Type B pancreatic cell (in vitro differentiated cells): ENCODE measurements around the gene GON4L. TPM values are rescaled to one million over a fixed set of nuclear protein-coding genes. Genes with fewer than 3 reads are reported as not detected.

Experiments
- DNase-seq: peaks from one replicate; pipeline ENCODE4 v3.0.0; 2021; ENCODE audit warnings: mixed read lengths; ENCODE audit not compliant: unreplicated experiment; ENCODE audit errors: extremely low spot score
- H3K27ac Mint-ChIP-seq: 2 replicates; pipeline ENCODE4 v1.8.0; 2021; ENCODE audit warnings: mild to moderate bottlenecking, mixed read lengths
- H3K27me3 Mint-ChIP-seq: 2 replicates; pipeline ENCODE4 v1.8.0; 2021; ENCODE audit warnings: mixed read lengths
- H3K36me3 Mint-ChIP-seq: 2 replicates; pipeline ENCODE4 v1.8.0; 2021; ENCODE audit warnings: mixed read lengths
- H3K4me1 Mint-ChIP-seq: one replicate; pipeline ENCODE4 v1.8.0; 2021; ENCODE audit warnings: mixed read lengths; ENCODE audit not compliant: unreplicated experiment
- H3K4me3 Mint-ChIP-seq: 2 replicates; pipeline ENCODE4 v1.8.0; 2021; ENCODE audit warnings: mild to moderate bottlenecking, mixed read lengths
- H3K9me3 Mint-ChIP-seq: 2 replicates; pipeline ENCODE4 v1.8.0; 2021; ENCODE audit warnings: mixed read lengths
- total RNA-seq: library from RNA; stranded (reverse); gene quantifications from 2 replicates; pipeline ENCODE4 v1.2.1, GENCODE V29; 2021; ENCODE audit warnings: low replicate concordance
- TF ChIP-seq, protein P1 (sequence below): fragments of 200-600 bp; sonication (generic); conservative IDR thresholded peaks from 2 replicates; pipeline ENCODE4 v1.5.0; 2021; ENCODE audit warnings: antibody characterized with exemption, mild to moderate bottlenecking

The GON4L gene
- total RNA-seq, 1 donor from 2014 or later: 59.3 TPM

DNA sequence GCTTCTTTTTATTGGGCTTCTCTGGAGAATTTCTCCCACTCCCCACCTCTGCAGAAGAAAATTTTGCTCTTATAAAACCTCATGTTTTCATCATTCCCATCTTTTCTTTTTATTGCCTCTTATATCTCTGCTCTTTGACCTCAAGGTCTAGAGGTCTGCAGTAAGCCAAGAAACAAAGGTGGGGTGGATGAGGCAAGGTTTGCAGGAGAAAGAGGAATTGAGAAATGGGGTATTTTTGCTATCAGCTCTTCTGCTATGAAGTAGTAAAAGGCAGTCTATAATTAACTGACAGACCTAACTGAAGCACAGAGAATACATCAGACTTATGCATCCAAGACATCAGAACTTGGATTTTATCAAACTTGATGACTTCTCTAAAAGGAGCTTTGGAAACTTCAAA lies 25.2 kb upstream of the GON4L start:
- peaks cover 22% of the 10 kb centered on the region for H3K27me3 Mint-ChIP-seq
- no peak overlapping the region for H3K27ac Mint-ChIP-seq
- H3K36me3 Mint-ChIP-seq: no peaks in the 10 kb centered on the region
- no peaks in the 10 kb centered on the region for H3K9me3 Mint-ChIP-seq
- DNase-seq: no peak
- H3K4me1 Mint-ChIP-seq: no peaks in the 10 kb centered on the region
- TF ChIP-seq, protein P1, sequence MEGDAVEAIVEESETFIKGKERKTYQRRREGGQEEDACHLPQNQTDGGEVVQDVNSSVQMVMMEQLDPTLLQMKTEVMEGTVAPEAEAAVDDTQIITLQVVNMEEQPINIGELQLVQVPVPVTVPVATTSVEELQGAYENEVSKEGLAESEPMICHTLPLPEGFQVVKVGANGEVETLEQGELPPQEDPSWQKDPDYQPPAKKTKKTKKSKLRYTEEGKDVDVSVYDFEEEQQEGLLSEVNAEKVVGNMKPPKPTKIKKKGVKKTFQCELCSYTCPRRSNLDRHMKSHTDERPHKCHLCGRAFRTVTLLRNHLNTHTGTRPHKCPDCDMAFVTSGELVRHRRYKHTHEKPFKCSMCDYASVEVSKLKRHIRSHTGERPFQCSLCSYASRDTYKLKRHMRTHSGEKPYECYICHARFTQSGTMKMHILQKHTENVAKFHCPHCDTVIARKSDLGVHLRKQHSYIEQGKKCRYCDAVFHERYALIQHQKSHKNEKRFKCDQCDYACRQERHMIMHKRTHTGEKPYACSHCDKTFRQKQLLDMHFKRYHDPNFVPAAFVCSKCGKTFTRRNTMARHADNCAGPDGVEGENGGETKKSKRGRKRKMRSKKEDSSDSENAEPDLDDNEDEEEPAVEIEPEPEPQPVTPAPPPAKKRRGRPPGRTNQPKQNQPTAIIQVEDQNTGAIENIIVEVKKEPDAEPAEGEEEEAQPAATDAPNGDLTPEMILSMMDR: no peak
- H3K4me3 Mint-ChIP-seq: no peak overlapping the region

DNA sequence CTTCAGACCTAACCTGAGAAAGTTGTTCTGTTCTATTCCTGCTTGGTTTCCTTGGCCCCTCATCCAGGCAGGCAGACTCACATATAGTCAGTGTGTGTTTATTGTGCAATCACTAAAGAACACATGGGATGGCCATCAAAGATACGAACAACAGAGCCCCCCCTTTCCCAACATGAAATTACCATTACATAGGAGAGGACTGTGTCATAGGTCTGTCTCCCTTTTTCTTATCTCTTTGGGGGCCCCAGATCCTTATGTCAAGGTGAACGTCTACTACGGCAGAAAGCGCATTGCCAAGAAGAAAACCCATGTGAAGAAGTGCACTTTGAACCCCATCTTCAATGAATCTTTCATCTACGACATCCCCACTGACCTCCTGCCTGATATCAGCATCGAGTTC lies 23.9 kb upstream of the GON4L start:
- Mint-ChIP-seq H3K36me3 (no peaks in the 10 kb centered on the region), H3K27me3 (peaks cover 22% of the 10 kb centered on the region), H3K4me3 (no peak overlapping the region), H3K27ac (no peak overlapping the region), H3K9me3 (no peaks in the 10 kb centered on the region), H3K4me1 (no peaks in the 10 kb centered on the region)
- TF ChIP-seq, protein P1: no peak
- DNase-seq: no peak

DNA sequence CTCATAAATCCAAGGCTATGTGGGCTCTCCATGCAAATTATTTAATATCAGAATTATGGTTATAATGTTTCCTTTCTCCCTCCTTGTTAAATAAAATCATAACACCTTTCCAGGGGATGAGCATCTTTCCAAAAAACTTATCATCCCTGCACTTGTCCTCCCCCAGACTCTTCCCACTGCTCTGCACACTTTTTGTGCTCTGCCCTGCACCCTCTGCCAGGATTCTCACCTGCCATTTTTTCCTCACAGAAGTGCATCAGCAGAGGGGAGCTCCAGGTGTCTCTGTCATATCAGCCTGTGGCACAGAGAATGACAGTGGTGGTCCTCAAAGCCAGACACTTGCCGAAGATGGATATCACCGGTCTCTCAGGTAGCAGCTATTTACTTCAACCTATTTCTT lies 23.2 kb upstream of the GON4L start:
- H3K27ac Mint-ChIP-seq: no peak overlapping the region
- H3K4me3 Mint-ChIP-seq: no peak overlapping the region
- TF ChIP-seq, protein P1: no peak
- peaks cover 22% of the 10 kb centered on the region for H3K27me3 Mint-ChIP-seq
- no peak for DNase-seq
- H3K4me1 Mint-ChIP-seq: no peaks in the 10 kb centered on the region
- H3K36me3 Mint-ChIP-seq: no peaks in the 10 kb centered on the region
- H3K9me3 Mint-ChIP-seq: no peaks in the 10 kb centered on the region

DNA sequence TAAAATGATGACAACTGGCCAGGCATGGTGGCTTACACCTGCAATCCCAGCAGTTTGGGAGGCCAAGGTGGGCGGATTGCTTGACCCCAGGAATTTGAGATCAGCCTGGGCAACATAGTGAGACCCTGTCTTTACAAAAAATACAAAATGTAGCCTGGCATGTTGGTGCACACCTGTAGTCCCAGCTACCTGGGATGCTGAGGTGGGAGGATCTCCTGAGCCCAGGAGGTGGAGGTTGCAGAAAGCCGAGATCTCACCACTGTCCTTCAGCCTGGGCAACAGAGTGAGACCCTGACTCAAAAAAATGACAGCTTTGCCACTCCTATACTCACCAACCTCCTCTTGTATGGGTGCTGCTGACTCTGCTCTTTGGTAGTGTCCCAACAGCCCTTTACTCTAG lies 20.9 kb upstream of the GON4L start:
- Mint-ChIP-seq H3K27ac (no peak overlapping the region), H3K4me1 (no peaks in the 10 kb centered on the region), H3K9me3 (no peaks in the 10 kb centered on the region), H3K36me3 (no peaks in the 10 kb centered on the region), H3K4me3 (no peak overlapping the region), H3K27me3 (peaks cover 12% of the 10 kb centered on the region)
- TF ChIP-seq, protein P1: no peak
- no peak for DNase-seq

DNA sequence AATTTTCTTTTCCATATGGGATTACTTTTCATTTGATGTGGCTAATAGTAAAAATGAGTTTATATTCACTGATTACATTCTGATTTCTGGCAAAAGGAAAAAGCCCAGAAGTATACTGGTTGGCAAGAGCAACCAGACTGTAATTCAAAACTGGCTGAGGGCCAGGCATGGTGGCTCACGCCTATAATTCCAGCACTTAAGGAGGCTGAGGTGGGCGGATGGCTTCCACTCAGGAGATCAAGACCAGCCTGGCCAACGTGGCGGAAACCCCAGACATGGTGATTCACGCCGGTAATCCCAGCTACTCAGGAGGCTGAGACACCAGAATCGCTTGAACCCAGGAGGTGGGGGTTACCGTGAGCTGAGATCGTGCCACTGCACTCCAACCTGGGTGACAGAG lies 16.8 kb upstream of the GON4L start:
- Mint-ChIP-seq H3K27me3 (peaks cover 25% of the 10 kb centered on the region), H3K4me1 (no peaks in the 10 kb centered on the region), H3K36me3 (no peaks in the 10 kb centered on the region), H3K4me3 (no peak overlapping the region), H3K9me3 (no peaks in the 10 kb centered on the region), H3K27ac (no peak overlapping the region)
- TF ChIP-seq, protein P1: no peak
- DNase-seq: no peak

DNA sequence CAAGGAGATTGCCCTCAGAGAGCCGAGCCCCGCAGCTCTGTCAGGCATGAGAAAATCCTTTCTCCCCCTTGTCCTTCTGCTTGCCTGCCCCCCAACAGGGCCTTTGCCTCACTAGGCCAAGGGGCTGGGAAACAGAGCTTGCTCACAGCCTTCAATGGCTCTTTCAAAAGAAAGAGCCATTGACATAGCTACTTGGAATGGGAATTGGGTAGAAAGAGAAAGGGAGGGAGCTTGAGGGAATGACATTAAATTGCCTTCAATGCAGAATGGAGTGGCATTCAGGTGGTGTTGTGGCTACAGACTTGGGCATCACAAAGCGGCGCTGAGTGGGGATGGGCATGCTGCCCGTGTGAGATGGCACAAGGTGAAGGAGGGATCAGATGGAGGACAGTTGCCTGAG lies 15.5 kb upstream of the GON4L start:
- no peak overlapping the region for H3K4me3 Mint-ChIP-seq
- no peak for DNase-seq
- H3K4me1 Mint-ChIP-seq: no peaks in the 10 kb centered on the region
- H3K27ac Mint-ChIP-seq: no peak overlapping the region
- H3K9me3 Mint-ChIP-seq: no peaks in the 10 kb centered on the region
- TF ChIP-seq, protein P1: no peak
- peaks cover 35% of the 10 kb centered on the region for H3K27me3 Mint-ChIP-seq
- no peaks in the 10 kb centered on the region for H3K36me3 Mint-ChIP-seq
